OCI-LY3 (cell line): ENCODE measurements around the gene PANK4.

ENCODE experiments used
- EZH2phosphoT487 ChIP-seq: fragments of 200-600 bp; shearing (Covaris generic); IDR thresholded peaks from 2 replicates; pipeline ENCODE4 v1.6.1; 2018; ENCODE audit warnings: antibody characterized with exemption, mixed run types, low read depth
- TF ChIP-seq, protein P1 (sequence below): fragments of 200-600, 300-600 bp; sonication (generic); IDR thresholded peaks from 2 replicates; pipeline ENCODE4 v1.5.1; 2014; ENCODE audit warnings: antibody characterized with exemption, low read length, low read depth

GRCh38 chr1:2564006-2564814, 37.8 kb upstream of the PANK4 start:
- TF ChIP-seq, protein P1, sequence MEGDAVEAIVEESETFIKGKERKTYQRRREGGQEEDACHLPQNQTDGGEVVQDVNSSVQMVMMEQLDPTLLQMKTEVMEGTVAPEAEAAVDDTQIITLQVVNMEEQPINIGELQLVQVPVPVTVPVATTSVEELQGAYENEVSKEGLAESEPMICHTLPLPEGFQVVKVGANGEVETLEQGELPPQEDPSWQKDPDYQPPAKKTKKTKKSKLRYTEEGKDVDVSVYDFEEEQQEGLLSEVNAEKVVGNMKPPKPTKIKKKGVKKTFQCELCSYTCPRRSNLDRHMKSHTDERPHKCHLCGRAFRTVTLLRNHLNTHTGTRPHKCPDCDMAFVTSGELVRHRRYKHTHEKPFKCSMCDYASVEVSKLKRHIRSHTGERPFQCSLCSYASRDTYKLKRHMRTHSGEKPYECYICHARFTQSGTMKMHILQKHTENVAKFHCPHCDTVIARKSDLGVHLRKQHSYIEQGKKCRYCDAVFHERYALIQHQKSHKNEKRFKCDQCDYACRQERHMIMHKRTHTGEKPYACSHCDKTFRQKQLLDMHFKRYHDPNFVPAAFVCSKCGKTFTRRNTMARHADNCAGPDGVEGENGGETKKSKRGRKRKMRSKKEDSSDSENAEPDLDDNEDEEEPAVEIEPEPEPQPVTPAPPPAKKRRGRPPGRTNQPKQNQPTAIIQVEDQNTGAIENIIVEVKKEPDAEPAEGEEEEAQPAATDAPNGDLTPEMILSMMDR, result no peak
- no peak for TF ChIP-seq EZH2phosphoT487
